Stimulated activated CD4-positive, alpha-beta T cell treated with anti-CD3 and anti-CD28 coated beads, Interleukin-4, amount 100 ng/mL, for 24 hours (primary cell): ENCODE measurements around the gene OR13H1.
"Not testable (repeated sequence)": the region's sequence is repeated elsewhere in the genome, so short reads cannot be mapped to it uniquely, and the experiment has no call there.

Source experiments
- DNase-seq: peaks from one replicate; pipeline ENCODE4 v3.0.0-alpha.2; 2020

OR13H1 gene, protein sequence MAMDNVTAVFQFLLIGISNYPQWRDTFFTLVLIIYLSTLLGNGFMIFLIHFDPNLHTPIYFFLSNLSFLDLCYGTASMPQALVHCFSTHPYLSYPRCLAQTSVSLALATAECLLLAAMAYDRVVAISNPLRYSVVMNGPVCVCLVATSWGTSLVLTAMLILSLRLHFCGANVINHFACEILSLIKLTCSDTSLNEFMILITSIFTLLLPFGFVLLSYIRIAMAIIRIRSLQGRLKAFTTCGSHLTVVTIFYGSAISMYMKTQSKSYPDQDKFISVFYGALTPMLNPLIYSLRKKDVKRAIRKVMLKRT

GRCh38 chrX:131543774-131544173, at the start of gene OR13H1:
OR13H1 (plus strand) TSS chrX:131544074; CDS start chrX:131544074, 0 bp downstream.
- no peak for DNase-seq

- DNase-seq: not testable (repeated sequence)
These were observed 42.3 kb upstream of the OR13H1 start for GRCh38 chrX:131501556-131501955.

DNA sequence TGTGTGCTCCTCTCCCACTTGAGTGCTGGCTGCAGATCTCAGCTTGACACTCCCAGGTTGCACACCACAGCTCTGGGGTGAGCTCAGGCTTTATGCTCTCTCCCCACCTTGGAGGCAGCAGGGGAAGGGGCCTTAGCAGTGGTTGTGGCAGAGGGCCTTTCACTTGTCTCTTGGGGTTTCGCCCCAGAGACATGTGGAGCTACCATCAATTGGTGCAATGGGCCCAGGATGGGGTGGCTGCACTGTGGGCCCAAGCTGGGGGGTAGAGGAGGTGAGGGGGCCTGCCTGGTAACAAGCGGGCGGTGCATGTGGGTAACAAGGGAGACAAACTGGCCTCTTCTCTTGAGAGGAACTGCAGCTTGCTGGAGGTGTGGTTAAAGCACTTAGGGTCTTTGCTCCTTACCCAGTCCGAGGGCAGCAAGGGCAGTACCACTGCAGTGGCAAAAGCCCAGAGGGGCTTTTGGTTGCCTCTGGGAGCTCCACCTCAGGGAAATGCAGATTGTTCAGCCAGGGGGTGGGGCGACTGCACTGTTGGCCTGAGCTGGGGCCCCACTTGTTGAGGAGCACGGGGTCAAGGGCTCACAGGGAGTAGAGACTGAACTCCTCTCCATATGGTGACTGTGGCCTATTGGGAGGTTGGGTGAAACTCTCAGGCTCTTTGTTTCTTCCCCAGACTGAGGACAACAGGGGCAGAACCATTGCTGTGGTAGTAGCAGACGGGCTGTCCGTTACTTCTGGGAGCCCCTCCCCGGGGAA, 30.5 kb upstream of the OR13H1 start:
- no peak for DNase-seq

DNA sequence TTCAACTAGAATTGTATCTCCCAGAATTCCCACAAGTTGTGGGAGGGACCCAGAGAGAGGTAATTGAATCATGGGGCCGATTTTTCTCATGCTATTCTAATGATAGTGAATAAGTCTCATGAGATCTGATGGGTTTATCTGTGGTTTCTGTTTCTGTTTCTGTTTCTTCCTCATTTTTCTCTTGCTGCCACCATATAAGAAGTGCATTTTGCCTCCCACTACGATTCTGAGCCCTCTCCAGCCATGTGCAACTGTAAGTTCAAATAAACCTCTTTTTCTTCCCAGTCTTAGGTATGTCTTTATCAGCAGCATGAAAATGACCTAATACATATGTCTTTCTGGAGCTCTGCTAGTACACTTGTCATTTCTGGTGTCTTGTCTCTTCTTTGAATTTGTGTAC, 22.1 kb upstream of the OR13H1 start:
- DNase-seq: no peak

DNA sequence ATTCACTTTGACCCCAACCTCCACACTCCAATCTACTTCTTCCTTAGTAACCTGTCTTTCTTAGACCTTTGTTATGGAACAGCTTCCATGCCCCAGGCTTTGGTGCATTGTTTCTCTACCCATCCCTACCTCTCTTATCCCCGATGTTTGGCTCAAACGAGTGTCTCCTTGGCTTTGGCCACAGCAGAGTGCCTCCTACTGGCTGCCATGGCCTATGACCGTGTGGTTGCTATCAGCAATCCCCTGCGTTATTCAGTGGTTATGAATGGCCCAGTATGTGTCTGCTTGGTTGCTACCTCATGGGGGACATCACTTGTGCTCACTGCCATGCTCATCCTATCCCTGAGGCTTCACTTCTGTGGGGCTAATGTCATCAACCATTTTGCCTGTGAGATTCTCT, 344 bp downstream of the OR13H1 start:
- no peak for DNase-seq

GRCh38 chrX:131549011-131549410, 5.1 kb downstream of the OR13H1 start:
- no peak for DNase-seq

GRCh38 chrX:131552453-131552852, 8.6 kb downstream of the OR13H1 start:
- DNase-seq: not testable (repeated sequence)

GRCh38 chrX:131558562-131558961, 14.7 kb downstream of the OR13H1 start:
- DNase-seq: no peak

GRCh38 chrX:131564553-131565229, 20.8 kb downstream of the OR13H1 start:
- no peak for DNase-seq

DNA sequence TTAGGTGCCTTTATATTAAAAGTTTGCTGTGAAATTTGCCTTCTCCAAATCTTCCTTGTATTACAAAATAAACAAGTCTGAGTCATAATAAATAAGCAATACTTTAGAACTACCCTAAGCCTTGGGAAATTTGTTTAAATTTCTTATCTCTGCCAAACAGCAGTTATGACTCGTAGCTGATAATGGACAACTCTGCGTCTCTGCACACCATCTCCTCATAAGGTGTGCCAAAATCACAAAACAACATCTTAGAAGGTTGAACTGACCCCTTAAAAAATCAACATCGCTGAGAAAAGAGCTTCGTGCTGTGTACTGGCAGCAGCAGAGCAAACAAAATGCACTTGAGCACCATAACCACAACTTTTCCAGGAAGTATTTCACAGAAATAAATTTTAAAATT, 22.0 kb downstream of the OR13H1 start:
- no peak for DNase-seq

DNA sequence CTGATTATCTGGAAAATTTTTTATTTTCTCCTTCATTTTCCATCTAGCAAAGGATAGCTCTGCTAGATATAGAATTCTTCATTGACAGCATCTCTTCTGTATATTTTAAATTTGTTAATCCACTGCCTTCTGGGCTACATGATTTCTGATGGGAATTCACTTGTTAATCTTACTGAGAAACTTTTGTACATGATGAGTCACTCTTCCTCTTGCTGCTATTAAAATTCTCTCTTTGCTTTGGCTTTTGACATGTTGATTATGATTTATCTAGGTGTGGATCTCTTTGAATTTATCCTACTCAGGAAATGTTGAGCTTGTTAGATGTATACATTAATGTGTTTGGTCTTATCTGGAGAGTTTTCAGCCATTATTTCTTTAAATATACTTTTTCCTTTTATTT, 27.5 kb downstream of the OR13H1 start:
- no peak for DNase-seq

GRCh38 chrX:131572372-131573014, 28.6 kb downstream of the OR13H1 start:
- DNase-seq: no peak

DNA sequence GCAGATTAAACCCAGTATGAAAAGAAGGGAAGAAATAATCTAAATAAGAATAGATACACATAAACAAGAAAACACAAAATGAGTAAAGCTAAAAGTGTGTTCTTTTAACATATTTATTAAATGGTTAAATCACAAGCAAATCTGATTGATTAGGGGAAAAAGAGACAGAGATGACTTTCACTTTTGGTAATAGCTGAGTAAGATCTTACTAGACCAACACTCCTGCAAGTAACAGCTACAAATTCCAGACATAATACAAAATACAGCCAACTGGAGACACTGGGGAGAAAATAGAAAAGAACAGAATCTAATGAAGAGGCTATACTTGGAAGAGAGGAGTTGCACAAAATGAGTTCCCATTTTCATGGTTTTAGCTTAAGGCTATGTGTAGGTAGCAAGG, 33.5 kb downstream of the OR13H1 start:
- no peak for DNase-seq

- no peak for DNase-seq
These were observed 34.3 kb downstream of the OR13H1 start for GRCh38 chrX:131577999-131578734.

DNA sequence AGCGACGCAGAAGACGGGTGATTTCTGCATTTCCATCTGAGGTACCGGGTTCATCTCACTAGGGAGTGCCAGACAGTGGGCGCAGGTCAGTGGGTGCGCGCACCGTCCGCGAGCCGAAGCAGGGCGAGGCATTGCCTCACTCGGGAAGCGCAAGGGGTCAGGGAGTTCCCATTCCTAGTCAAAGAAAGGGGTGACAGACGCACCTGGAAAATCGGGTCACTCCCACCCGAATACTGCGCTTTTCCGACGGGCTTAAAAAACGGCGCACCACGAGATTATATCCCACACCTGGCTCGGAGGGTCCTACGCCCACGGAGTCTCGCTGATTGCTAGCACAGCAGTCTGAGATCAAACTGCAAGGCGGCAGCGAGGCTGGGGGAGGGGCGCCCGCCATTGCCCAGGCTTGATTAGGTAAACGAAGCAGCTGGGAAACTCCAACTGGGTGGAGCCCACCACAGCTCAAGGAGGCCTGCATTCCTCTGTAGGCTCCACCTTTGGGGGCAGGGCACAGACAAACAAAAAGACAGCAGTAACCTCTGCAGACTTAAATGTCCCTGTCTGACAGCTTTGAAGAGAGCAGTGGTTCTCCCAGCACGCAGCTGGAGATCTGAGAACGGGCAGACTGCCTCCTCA, 35.0 kb downstream of the OR13H1 start:
- DNase-seq: not testable (repeated sequence)

DNA sequence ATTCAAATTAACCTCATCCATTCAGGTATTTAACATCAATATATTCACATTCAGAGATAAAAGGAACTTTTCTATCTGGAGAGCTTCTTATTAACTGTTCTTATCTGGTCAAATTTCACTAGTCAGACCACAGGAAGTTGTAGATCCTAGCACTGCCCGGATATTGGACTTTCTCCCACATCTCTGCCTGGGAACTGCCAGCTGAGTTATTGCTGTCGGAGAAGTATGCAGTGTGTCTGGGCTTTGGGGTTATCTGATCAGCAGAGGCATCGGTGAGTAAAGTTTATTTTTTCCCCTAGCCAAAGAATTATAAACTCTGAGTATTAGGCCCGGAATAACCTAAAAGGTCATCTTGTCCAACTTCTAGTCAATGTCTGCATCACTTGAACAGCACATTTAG, 45.1 kb downstream of the OR13H1 start:
- DNase-seq: no peak
